NCI-H1930 (cell line): Measurements from ENCODE around the gene UBE2E2.

Source experiments
- DNase-seq, 2 experiments: peaks; one replicate each; lab custom pipeline; 2025; lab: John Stamatoyannopoulos, UW

UBE2E2 gene

DNA sequence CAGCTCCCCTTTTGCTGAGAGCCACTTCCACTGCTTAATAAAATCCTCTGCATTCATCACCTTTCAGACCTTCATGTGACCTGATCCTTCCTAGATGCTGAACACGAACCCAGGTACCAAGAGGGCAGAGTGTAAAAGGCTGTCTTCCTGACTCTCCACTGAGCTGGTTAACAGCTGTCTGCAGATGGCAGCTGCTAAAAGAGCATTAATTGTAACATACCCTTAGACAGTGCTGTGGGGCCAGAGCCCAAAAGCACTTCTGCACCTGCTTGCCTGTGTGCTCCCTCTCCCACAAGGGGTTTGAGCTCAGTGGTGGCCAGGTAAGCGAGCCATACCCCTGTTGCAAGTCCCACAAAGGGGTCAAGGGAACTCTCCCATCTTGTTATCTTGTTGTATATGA is 187.3 kb downstream of the UBE2E2 start:
- DNase-seq: no peak

GRCh38 chr3:23390989-23391553 is 187.9 kb downstream of the UBE2E2 start:
- DNase-seq: no peak

GRCh38 chr3:23395115-23395514 is 192.0 kb downstream of the UBE2E2 start:
- DNase-seq: no peak

- DNase-seq: no peak
Measured at GRCh38 chr3:23396746-23397145, 193.6 kb downstream of the UBE2E2 start.

GRCh38 chr3:23399221-23399620 is 196.1 kb downstream of the UBE2E2 start:
- DNase-seq: no peak

- DNase-seq: no peak
Measured at GRCh38 chr3:23402728-23403492, 199.8 kb downstream of the UBE2E2 start.

DNA sequence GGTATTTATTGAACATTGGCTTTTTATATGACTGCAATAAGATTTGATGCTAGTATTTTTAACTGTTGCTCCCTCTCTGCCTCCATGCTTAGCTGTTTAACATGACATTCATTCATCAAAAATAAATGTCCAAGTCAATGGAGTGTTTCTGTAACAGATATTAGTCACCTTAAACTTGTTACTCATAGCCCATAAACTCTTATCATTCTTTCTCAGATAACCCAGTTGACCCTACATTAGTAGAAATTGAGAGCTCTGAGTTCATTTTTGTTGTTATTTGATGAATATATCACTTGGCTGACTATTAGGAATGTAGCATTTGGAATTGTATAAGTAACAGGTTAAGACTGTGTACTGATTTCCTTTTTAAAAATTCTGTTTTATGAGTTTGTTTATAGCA is 201.1 kb downstream of the UBE2E2 start:
- no peak for DNase-seq

- DNase-seq: no peak
Measured at GRCh38 chr3:23405081-23405480, 202.0 kb downstream of the UBE2E2 start.

DNA sequence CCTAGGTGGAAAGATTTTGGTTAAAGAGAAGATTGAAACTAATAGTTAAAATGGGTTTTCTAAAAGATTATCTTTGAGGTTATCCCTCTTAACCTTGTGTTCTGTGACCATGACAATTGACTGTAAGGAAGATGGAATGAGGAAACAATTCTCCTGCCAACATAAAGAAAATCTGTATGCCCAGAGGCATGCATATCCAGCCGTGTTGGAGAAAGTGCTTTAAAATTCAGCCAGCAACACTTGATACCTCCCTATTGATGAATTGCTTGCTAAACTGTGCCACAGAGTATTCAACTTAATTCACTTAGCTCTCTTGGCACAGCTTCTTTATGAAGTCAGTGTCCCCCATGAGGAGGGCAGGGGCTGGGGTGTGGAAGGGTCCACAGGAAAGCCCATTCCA is 203.5 kb downstream of the UBE2E2 start:
- no peak for DNase-seq

- no peak for DNase-seq
Measured at GRCh38 chr3:23418026-23418425, 214.9 kb downstream of the UBE2E2 start.

GRCh38 chr3:23421811-23422516 is 218.8 kb downstream of the UBE2E2 start:
- DNase-seq: no peak

DNA sequence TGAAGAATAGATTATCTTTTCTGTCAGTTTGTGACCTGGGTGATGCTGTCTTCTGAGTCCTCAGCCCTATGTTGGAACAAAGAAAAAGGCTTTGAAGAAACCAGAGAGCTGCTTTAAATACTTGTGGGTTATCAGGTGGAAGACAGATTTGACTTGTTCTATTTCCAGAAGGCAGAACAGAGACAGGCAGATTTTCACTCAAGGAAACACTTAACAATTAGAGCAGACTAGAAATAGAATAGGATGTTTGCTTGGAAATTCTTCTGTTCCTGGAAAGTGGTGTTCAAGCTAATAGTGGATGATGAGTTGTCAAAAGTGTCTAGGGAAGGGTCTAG is 219.4 kb downstream of the UBE2E2 start:
- DNase-seq: no peak

DNA sequence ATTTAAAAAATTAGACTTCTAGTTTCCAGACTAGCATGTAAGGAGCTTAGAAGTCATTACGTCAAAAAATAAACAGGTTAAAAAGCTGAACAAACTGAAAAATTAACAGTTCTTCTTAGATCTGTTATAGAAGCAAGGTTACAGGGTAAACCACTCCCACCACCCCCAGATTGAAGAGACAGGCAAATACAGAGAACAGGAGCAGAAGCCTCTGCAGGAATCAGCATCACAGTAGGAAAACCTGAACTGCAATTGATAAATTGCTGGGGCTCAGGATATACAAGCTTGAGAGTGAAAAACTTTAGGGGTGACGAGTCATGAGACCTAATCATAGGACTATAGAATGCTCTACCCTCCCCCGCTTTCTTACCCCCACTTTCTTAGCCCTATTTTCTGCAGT is 222.3 kb downstream of the UBE2E2 start:
- DNase-seq: no peak

DNA sequence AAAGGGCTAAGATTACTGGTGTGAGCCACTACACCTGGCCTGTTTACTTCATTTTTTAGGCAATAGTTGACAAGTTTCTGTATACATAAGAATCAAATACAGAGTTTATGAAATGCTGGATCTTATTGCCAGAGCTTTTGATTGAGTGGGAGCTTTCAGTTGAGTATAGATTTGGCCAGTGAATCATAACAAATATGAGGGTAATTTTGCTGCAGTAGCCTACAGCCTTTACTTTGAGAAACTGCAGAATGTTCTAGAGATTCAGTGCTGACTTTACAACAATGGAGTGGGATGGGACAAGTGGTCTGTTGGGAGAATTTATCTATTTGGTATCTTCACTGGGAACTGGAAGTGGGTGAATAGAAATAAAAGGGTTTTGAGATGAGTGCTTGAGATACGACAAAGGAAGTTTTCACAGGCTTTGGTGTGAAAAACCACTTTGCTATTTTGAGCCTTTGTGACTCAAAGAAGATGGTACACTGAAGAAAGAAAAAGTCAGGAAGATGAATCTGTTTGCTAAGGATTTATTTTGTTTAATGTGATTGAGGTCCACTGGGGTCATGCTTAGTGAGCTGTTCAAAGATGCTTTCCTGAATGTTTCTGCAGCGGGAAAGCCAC is 227.8 kb downstream of the UBE2E2 start:
- no peak for DNase-seq

DNA sequence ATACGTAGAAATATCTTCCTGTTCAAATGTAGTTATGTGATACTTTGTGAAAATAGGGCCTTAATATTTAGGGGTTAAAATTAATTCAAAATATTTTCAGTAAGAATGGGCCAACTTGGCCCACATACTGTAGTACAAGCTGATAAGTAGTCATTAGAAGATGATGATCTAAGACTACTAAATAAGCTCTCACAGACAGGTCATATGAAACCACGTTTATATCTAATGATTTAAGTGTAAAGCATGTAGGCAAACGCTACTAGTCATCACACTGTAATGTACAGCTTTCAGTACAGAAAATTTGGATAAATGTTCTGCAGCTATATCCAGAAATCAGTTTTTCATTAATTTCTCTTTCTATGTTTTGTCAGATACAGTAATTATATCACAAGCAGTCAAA is 228.6 kb downstream of the UBE2E2 start:
- no peak for DNase-seq

GRCh38 chr3:23435318-23435717 is 232.2 kb downstream of the UBE2E2 start:
- no peak for DNase-seq

DNA sequence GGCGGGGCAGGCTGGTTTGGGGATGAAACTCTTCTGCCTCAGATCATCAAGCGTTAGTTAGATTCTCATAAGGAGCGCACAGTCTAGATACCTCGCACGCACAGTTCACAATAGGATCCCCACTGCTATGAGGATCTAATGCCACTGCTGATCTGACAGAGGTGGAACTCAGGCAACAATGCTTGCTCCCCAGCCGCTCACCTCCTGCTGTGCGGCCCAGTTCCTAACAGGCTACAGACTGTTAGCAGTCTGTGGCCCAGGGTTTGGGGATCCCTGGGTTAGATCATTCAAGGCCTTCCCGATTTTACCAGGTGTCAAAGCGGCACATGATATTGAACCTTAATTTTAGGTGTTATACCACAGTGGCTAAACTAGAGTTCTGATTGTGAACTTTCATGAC is 232.8 kb downstream of the UBE2E2 start:
- no peak for DNase-seq

GRCh38 chr3:23437484-23438145 is 234.5 kb downstream of the UBE2E2 start:
- DNase-seq: no peak

DNA sequence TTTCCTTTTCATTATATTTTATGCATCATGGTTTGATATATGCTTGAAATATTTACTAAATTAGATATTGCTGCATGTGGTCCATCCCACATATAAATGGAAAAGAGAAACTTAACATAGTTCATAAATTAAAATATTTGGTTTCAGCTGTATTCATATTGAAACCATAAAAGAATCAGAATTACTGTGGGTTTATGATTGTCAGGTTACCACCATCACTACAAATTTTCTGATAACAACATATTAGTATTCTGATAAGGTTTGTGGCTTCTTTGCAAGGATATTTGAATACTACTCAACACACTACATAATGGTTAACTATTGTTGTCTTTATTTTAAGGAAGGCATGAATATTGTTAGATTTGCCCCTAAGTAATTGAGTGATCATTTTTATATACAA is 235.5 kb downstream of the UBE2E2 start:
- no peak for DNase-seq

DNA sequence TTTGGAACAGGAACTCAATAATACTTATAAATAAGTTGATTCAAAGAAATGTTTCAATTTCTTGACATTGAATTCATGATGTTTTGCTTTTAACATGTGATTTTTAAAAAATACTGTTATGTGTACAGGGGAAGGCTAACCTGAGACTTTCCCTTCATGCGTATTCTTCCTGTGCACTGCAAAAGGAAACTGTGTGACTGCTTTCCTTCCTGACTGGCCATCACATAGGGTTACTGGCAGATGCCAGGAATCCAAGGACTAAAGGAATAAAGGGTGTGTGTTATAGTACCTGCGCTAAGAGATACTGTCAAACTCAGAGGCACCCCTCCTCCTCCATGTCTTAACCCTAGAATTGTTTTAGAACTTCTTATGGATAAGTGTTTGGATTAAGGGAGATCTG is 236.0 kb downstream of the UBE2E2 start:
- DNase-seq: no peak

GRCh38 chr3:23440416-23441294 is 237.5 kb downstream of the UBE2E2 start:
- DNase-seq: no peak
